Gastrocnemius medialis (tissue), 4 donors: ENCODE measurements around the gene LDLRAP1.

Experiments used
- POLR2A ChIP-seq, 2 donors: fragments of 450-650 bp; IDR thresholded peaks; one replicate each; pipeline ENCODE4 v1.6.1; 2017; ENCODE audit warnings: antibody characterized with exemption in 2 of 2, mild to moderate bottlenecking in 2 of 2, moderate library complexity in 2 of 2
- TF ChIP-seq, protein P1 (sequence below), 5 experiments: fragments of 450-650 bp in 3 of 5; fragments of 200-600 bp in 2 of 5; sonication (generic) in 2 of 5; IDR thresholded peaks in 4 of 5; conservative IDR thresholded peaks in 1 of 5; 1 replicate in 4 of 5; 2 replicates in 1 of 5; pipeline ENCODE4 v1.5.1; 2016 to 2019; ENCODE audit warnings: antibody characterized with exemption in 5 of 5, mild to moderate bottlenecking in 3 of 5, moderate library complexity in 3 of 5

DNA sequence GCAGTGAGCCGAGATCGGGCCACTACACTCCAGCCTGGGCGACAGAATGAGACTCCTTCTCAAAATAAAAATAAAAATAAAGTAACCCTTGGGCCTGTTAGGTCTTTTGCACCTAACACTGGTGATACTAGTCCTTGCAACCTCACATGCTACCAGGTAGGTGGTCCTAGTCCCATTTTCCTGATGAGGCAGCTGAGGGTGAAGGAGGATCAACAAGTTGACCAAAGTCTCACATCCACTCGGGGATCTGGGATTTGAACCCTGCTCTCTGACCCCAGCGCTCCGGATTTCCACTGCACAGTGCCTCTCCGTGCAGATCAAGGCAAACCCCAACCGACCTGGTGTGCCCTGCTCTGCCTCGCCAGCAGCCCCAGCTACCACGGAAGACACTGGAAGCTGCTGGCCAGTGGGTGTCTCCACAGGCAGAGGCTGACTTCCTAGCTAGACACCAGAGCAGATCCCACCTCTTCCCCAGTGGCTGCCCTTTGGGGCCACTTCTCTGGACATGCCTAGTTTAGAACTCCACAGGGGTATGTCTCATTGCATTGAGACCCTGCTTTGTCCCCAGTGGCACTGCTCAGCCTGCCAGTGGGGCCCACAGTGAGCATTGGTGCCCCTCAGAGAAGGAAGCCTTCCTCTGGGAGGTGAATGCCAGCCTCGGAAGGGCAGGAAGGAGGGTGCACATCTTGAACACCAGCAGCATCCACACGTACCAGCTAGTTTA lies 27.6 kb downstream of the LDLRAP1 start:
- no peak for TF ChIP-seq POLR2A (IDR thresholded peaks at IDR 0.05)
- TF ChIP-seq, protein P1, sequence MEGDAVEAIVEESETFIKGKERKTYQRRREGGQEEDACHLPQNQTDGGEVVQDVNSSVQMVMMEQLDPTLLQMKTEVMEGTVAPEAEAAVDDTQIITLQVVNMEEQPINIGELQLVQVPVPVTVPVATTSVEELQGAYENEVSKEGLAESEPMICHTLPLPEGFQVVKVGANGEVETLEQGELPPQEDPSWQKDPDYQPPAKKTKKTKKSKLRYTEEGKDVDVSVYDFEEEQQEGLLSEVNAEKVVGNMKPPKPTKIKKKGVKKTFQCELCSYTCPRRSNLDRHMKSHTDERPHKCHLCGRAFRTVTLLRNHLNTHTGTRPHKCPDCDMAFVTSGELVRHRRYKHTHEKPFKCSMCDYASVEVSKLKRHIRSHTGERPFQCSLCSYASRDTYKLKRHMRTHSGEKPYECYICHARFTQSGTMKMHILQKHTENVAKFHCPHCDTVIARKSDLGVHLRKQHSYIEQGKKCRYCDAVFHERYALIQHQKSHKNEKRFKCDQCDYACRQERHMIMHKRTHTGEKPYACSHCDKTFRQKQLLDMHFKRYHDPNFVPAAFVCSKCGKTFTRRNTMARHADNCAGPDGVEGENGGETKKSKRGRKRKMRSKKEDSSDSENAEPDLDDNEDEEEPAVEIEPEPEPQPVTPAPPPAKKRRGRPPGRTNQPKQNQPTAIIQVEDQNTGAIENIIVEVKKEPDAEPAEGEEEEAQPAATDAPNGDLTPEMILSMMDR (IDR thresholded peaks at IDR 0.05 in 4 of 5, conservative IDR thresholded peaks at IDR 0.05 in 1 of 5) = no peak
